HepG2 (cell line): ENCODE results near the gene YTHDF1. TPM values are rescaled to one million over a fixed set of nuclear protein-coding genes. Genes with fewer than 3 reads are reported as not detected.

Experiments
- E2F5 ChIP-seq: sonication (generic); formaldehyde crosslinking; conservative IDR thresholded peaks from 2 replicates; pipeline ENCODE4 v1.4.0; 2020; ENCODE audit warnings: missing genetic modification reagents
- FOXK2 ChIP-seq: fragments of 450-650 bp; IDR thresholded peaks from 2 replicates; pipeline ENCODE4 v1.6.1; 2016
- HOXD1 ChIP-seq: sonication (generic); formaldehyde crosslinking; IDR thresholded peaks from 2 replicates; pipeline ENCODE4 v1.5.0; 2020; ENCODE audit warnings: missing genetic modification reagents
- MXD3 ChIP-seq: IDR thresholded peaks from 2 replicates; pipeline ENCODE4 v1.6.1; 2016; ENCODE audit warnings: mild to moderate bottlenecking, missing biosample characterization, missing genetic modification reagents
- NFYC ChIP-seq: IDR thresholded peaks from 2 replicates; pipeline ENCODE4 v1.6.1; 2016; ENCODE audit warnings: missing genetic modification reagents, missing compliant biosample characterization
- SOX6 ChIP-seq, 2 experiments: fragments of 450-650 bp in 1 of 2; sonication (generic) in 1 of 2; formaldehyde crosslinking in 1 of 2; IDR thresholded peaks; 2 replicates each; pipeline versions ENCODE4 v1.4.0 to v1.6.1; 2017 to 2020; ENCODE audit warnings: antibody characterized with exemption in 1 of 2, mild to moderate bottlenecking in 1 of 2, missing genetic modification reagents in 1 of 2
- TBP ChIP-seq: sonication (generic); formaldehyde crosslinking; IDR thresholded peaks from 2 replicates; pipeline ENCODE4 v1.5.0; 2020; ENCODE audit warnings: missing genetic modification reagents
- ZBTB10 ChIP-seq: sonication (generic); formaldehyde crosslinking; IDR thresholded peaks from 2 replicates; pipeline ENCODE4 v1.4.0; 2020; ENCODE audit warnings: missing genetic modification reagents, borderline replicate concordance
- ZNF282 ChIP-seq: fragments of 450-650 bp; IDR thresholded peaks from 2 replicates; pipeline ENCODE4 v1.6.1; 2018; ENCODE audit not compliant: partially characterized antibody
- ZNF335 ChIP-seq: sonication (generic); formaldehyde crosslinking; IDR thresholded peaks from 2 replicates; pipeline ENCODE4 v1.4.0; 2020; ENCODE audit warnings: missing genetic modification reagents
- ZNF556 ChIP-seq: sonication (generic); formaldehyde crosslinking; IDR thresholded peaks from 2 replicates; pipeline ENCODE4 v1.4.0; 2020; ENCODE audit warnings: mild to moderate bottlenecking, missing genetic modification reagents, borderline replicate concordance
- ZSCAN29 ChIP-seq: sonication (generic); formaldehyde crosslinking; conservative IDR thresholded peaks from 2 replicates; pipeline ENCODE4 v1.4.0; 2020; ENCODE audit warnings: mild to moderate bottlenecking, missing genetic modification reagents
- polyA plus RNA-seq, 8 experiments: library from polyadenylated mRNA; depleted of rRNA in 3 of 8; stranded (reverse) in 7 of 8; unstranded in 1 of 8; fragments of >200 nt; fragmentation: Illumina TruSeq in 4 of 8; extraction: Trizol in 4 of 8; gene quantifications; 2 replicates each; pipeline versions ENCODE4 v1.2.1 to v1.2.3, GENCODE V29; 2011 to 2016; ENCODE audit warnings: low read depth in 4 of 8, missing spikeins in 1 of 8, mixed read lengths in 1 of 8; ENCODE audit not compliant: insufficient read depth in 1 of 8
- total RNA-seq, 5 experiments: library from RNA; depleted of rRNA; stranded (reverse); fragments of >200 nt; fragmentation: Illumina TruSeq; extraction: Trizol; gene quantifications; 2 replicates each; pipeline ENCODE4 v1.2.3, GENCODE V29; 2016; ENCODE audit warnings: low read depth in 1 of 5
- TF ChIP-seq, protein P1 (sequence below): sonication (generic); formaldehyde crosslinking; IDR thresholded peaks from 2 replicates; pipeline ENCODE4 v1.9.0; 2022; ENCODE audit warnings: low read depth, missing genetic modification reagents
- TF ChIP-seq, protein P2 (sequence below): sonication (generic); formaldehyde crosslinking; IDR thresholded peaks from 2 replicates; pipeline ENCODE4 v1.4.0; 2020; ENCODE audit warnings: missing genetic modification reagents, borderline replicate concordance
- TF ChIP-seq, protein P3 (sequence below): sonication (generic); formaldehyde crosslinking; conservative IDR thresholded peaks from 2 replicates; pipeline ENCODE4 v1.5.0; 2020; ENCODE audit warnings: missing genetic modification reagents

Gene YTHDF1
- total and polyA plus RNA-seq, 2 of the 13 experiments (the other 11 are each of a cell fraction or from before 2014, with no cell fraction given): 34.5 to 37.7 TPM

GRCh38 chr20:63216041-63216848 lies at the start of gene YTHDF1 (continued):
- TF ChIP-seq, protein P1, sequence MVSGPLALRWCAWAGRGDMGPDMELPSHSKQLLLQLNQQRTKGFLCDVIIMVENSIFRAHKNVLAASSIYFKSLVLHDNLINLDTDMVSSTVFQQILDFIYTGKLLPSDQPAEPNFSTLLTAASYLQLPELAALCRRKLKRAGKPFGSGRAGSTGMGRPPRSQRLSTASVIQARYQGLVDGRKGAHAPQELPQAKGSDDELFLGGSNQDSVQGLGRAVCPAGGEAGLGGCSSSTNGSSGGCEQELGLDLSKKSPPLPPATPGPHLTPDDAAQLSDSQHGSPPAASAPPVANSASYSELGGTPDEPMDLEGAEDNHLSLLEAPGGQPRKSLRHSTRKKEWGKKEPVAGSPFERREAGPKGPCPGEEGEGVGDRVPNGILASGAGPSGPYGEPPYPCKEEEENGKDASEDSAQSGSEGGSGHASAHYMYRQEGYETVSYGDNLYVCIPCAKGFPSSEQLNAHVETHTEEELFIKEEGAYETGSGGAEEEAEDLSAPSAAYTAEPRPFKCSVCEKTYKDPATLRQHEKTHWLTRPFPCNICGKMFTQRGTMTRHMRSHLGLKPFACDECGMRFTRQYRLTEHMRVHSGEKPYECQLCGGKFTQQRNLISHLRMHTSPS (CRISPR knock-in tag): peak; percentile 7
- TF ChIP-seq ZSCAN29 (CRISPR knock-in tag) (peak; percentile 88), HOXD1 (peak; percentile 92), NFYC (CRISPR knock-in tag) (0 out of 2 replicates have a peak, but pooled peaks have one; percentile 34), ZNF335 (CRISPR knock-in tag) (no peak; the same call in 1 of the 2 replicates), TBP (CRISPR knock-in tag) (no peak; the same call in 1 of the 2 replicates), ZBTB10 (CRISPR knock-in tag) (peak; percentile 74), SOX6 (IDR thresholded peaks at IDR 0.05) (no peak), SOX6 (CRISPR knock-in tag; IDR thresholded peaks at IDR 0.05) (peak; percentile 70), MXD3 (peak; percentile 99), ZNF556 (CRISPR knock-in tag) (peak; percentile 93), FOXK2 (no peak), E2F5 (CRISPR knock-in tag) (peak; percentile 95), ZNF282 (no peak)
- TF ChIP-seq, protein P2, sequence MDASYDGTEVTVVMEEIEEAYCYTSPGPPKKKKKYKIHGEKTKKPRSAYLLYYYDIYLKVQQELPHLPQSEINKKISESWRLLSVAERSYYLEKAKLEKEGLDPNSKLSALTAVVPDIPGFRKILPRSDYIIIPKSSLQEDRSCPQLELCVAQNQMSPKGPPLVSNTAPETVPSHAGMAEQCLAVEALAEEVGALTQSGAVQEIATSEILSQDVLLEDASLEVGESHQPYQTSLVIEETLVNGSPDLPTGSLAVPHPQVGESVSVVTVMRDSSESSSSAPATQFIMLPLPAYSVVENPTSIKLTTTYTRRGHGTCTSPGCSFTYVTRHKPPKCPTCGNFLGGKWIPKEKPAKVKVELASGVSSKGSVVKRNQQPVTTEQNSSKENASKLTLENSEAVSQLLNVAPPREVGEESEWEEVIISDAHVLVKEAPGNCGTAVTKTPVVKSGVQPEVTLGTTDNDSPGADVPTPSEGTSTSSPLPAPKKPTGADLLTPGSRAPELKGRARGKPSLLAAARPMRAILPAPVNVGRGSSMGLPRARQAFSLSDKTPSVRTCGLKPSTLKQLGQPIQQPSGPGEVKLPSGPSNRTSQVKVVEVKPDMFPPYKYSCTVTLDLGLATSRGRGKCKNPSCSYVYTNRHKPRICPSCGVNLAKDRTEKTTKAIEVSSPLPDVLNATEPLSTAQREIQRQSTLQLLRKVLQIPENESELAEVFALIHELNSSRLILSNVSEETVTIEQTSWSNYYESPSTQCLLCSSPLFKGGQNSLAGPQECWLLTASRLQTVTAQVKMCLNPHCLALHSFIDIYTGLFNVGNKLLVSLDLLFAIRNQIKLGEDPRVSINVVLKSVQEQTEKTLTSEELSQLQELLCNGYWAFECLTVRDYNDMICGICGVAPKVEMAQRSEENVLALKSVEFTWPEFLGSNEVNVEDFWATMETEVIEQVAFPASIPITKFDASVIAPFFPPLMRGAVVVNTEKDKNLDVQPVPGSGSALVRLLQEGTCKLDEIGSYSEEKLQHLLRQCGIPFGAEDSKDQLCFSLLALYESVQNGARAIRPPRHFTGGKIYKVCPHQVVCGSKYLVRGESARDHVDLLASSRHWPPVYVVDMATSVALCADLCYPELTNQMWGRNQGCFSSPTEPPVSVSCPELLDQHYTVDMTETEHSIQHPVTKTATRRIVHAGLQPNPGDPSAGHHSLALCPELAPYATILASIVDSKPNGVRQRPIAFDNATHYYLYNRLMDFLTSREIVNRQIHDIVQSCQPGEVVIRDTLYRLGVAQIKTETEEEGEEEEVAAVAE: peak; percentile 76; the same call in 1 of the 2 replicates
- TF ChIP-seq, protein P3, sequence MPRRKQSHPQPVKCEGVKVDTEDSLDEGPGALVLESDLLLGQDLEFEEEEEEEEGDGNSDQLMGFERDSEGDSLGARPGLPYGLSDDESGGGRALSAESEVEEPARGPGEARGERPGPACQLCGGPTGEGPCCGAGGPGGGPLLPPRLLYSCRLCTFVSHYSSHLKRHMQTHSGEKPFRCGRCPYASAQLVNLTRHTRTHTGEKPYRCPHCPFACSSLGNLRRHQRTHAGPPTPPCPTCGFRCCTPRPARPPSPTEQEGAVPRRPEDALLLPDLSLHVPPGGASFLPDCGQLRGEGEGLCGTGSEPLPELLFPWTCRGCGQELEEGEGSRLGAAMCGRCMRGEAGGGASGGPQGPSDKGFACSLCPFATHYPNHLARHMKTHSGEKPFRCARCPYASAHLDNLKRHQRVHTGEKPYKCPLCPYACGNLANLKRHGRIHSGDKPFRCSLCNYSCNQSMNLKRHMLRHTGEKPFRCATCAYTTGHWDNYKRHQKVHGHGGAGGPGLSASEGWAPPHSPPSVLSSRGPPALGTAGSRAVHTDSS (CRISPR knock-in tag): peak; percentile 85; the same call in 1 of the 2 replicates
